GM12801 (cell line): Measurements from ENCODE around the gene GGA1.

Source experiments
- TF ChIP-seq, protein P1 (sequence below): IDR thresholded peaks from one replicate; pipeline ENCODE4 v1.5.1; 2011; ENCODE audit warnings: control low read depth; ENCODE audit not compliant: insufficient read length; ENCODE audit errors: extremely low read depth

GGA1 gene

DNA sequence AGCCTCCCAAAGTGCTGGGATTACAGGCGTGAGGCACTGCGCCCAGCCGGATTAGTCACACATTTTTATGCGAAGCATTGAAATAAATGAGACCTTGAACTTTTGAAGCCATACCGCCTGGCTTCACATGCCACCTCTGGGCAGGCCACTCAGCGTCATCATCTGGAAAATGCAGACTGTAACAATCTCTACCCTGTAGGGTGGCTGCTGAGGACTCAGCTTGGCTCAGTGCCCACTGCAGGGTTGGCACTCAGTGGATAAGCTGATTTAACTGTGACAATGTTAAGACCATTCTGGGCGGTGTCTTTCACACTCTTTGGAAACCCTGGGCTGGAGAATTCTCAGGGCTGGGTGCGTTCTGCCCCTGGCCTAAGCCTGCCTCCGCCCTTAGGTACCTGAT lies 39.3 kb downstream of the GGA1 start:
- TF ChIP-seq, protein P1, sequence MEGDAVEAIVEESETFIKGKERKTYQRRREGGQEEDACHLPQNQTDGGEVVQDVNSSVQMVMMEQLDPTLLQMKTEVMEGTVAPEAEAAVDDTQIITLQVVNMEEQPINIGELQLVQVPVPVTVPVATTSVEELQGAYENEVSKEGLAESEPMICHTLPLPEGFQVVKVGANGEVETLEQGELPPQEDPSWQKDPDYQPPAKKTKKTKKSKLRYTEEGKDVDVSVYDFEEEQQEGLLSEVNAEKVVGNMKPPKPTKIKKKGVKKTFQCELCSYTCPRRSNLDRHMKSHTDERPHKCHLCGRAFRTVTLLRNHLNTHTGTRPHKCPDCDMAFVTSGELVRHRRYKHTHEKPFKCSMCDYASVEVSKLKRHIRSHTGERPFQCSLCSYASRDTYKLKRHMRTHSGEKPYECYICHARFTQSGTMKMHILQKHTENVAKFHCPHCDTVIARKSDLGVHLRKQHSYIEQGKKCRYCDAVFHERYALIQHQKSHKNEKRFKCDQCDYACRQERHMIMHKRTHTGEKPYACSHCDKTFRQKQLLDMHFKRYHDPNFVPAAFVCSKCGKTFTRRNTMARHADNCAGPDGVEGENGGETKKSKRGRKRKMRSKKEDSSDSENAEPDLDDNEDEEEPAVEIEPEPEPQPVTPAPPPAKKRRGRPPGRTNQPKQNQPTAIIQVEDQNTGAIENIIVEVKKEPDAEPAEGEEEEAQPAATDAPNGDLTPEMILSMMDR: no peak

DNA sequence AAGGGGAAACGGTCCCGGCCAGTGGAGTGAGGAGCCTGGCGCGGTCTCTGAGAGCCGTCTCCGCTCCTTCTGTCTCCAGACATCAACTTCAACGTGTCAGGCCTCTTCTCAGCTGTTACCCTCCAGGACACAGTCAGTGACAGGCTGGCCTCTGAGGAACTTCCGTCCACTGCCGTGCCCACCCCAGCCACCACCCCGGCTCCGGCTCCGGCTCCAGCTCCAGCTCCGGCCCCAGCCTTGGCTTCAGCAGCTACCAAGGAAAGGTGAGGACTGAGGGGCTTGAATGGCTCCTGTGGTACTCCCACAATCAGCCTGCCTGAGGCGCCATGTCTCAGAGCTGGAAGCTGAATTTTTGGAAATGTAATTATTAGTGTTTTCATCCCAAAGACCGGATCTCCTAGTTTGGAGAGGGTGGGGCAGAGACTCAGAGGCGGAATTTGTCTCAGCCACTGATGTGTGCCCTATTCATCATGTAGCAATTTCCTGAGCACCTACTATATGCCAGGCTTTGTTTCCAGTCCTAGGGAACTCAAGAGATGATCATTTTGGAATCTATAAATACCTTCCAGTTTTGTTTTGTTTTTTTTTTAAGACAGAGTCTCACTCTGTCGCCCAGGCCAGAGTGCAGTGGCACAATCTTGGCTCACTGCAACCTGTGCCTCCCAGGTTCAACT lies 42.0 kb downstream of the GGA1 start:
- TF ChIP-seq, protein P1: no peak

DNA sequence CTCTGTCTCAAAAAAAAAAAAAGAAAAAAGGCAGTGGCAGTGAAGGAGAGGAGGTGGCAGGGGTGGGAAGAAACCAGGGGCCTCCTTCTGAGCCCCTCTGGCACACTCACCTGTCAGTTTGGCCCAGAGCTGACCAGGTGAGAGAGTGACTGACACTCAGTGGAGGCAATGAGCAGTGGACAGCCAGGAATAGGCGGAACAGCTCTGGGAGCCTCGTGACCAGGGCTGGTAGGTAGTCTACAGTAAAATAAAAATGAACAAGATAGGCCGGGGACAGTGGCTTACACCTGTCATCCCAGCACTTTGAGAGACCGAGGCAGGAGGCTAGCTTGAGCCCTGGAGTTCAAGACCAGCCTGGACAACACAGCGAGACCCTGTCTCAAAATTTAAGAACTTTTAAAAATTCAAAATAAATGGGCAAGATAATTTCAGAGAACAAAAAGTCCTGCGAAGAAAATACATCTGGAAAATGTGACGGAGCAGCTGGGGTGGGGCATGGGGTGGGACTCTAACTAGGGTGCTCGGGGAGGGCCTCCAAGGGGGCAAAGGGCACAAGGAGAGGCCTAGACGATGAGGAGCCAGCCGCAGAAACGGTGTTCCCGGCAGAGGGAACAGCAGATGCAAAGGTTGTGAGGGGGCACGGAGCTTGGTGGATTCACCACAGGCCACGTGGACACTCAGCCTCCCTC lies 46.1 kb downstream of the GGA1 start:
- TF ChIP-seq, protein P1: no peak

DNA sequence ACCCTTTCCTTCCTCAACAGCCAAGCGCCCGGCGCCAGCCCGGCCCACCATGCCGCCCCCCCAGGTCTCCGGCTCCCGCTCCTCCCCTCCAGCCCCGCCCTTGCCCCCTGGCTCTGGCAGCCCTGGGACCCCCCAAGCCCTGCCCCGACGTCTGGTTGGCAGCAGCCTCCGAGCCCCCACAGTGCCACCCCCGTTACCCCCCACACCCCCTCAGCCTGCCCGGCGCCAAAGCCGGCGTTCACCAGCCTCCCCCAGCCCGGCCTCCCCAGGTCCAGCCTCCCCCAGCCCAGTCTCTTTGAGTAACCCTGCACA lies 46.6 kb downstream of the GGA1 start:
- TF ChIP-seq, protein P1: no peak

DNA sequence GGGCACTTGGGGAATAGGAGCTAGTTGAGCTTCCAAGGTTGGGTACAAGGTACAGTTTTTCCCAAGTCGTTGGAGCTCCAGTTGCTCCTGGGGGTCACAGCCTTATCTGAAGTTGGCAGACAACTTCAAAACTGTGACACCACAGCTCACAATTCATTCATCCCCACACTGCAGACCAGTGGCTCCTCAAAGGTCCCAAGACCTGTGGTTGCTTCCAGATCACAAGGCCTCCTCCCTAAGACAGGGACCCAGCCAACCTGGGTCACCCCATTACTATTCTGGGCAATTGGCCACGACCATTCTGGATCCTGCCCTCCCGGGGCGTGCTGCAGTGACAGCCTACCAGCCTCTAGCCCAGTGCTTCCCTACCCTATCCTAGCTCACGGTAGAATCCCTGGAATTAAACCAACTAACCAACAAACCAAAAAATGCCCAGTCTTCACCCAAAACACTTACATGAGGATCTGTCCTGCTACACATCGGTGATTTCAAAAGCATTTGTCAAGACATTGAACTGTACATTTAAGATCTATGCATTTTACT lies 49.0 kb downstream of the GGA1 start:
- TF ChIP-seq, protein P1: no peak

DNA sequence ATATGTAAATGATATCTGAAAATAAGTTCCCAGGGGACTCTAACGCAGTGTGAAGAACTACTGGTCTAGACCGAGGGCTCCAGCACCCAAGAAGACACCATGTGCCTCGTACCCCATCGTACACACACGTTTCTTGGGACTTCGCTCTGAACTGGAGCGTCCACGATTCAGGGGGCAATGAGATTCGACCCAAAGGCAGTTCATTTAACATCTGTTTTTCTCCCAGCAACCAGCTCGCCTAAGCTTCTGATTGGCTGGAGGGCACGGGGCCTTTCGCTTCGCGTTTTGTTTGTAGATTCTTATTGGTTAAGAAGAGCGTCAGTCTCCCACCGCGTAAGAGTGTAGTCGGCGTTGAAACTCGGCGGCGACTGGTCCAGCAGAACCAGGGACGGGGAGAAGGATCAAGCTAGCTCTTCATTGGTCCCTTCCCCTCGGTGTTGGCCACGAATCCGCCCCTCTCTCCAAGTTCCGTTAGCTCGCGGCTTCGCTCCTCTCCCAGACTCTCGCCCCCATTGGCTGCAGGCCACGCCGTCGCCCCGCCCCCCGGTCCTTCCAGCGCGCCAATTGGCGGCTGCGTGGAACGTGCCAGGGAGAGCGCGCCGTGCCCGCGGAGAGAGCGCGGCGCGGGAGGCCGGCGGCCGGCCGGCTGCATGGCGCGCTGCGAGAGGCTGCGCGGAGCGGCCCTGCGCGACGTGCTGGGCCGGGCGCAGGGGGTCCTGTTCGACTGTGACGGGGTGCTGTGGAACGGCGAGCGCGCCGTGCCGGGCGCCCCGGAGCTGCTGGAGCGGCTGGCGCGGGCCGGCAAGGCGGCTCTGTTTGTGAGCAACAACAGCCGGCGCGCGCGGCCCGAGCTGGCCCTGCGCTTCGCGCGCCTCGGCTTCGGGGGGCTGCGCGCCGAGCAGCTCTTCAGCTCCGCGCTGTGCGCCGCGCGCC lies 49.8 kb downstream of the GGA1 start, which contains the start of gene PDXP:
PDXP (plus strand) TSS at position 591 of the 933 bp plus-strand sequence; CDS start at position 651, 60 bp downstream.
- TF ChIP-seq, protein P1: no peak
